ENCODE measurements around the gene AFAP1.

The AFAP1 gene

DNA sequence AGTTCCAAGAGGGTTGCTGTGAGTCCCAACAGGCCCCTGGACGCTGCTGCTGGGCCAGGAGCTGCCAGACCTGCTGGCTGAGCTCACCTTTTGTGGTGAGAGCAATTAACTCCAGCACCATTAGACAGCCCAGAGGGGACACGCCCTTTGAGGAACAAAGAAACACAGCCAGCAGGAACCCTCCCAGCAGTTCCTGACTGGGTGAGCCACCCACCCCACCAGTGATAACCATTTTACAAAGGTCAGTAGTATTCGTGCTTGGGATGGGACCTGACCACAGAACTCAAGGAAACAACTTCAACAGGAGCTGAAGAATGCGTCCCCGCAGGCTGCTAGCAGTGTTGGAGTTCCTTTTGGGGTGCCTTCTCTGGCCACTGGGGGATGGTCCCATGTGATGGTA is 38.8 kb upstream of the AFAP1 start:
- Mint-ChIP-seq H3K27me3 (no peaks in the 10 kb centered on the region), H3K27ac (ENCODE audit: low read depth) (no peak overlapping the region), H3K4me1 (peaks cover 40% of the 10 kb centered on the region), H3K9me3 (no peaks in the 10 kb centered on the region), H3K36me3 (ENCODE audit: insufficient read depth) (no peaks in the 10 kb centered on the region), H3K4me3 (no peak overlapping the region)
- DNase-seq (ENCODE audit: low spot score in 2 of 2) (no peak), ATAC-seq (replicated peaks; ENCODE audit: extremely low read depth, poor library complexity, severe bottlenecking) (no peak)

GRCh38 chr4:7976634-7977033 is 37.0 kb upstream of the AFAP1 start:
- Mint-ChIP-seq H3K4me3 (no peak overlapping the region), H3K27ac (ENCODE audit: low read depth) (no peak overlapping the region), H3K9me3 (no peaks in the 10 kb centered on the region), H3K27me3 (no peaks in the 10 kb centered on the region), H3K4me1 (peaks cover 52% of the 10 kb centered on the region), H3K36me3 (ENCODE audit: insufficient read depth) (peaks cover 9% of the 10 kb centered on the region)
- DNase-seq (ENCODE audit: low spot score in 2 of 2) (no peak), ATAC-seq (replicated peaks; ENCODE audit: extremely low read depth, poor library complexity, severe bottlenecking) (no peak)

DNA sequence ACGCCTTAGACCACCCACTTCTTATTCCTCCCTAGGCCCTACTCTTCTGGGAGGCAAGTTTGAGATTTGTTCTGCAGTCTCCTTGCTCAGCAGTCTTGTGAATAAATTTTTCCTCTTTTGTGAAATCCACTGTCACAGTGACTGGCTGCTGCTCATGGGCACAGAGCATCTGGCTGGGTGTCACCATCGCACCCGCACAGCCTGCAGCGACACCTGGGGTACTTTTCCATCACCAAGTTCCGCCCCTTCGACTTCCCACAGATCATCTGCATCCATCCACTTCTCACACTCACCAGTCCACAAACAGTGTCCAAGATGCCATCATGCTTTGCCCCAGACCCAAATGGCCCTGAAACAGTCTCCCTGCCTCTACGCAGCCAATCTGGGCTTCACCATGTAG is 36.4 kb upstream of the AFAP1 start:
- H3K27ac Mint-ChIP-seq (ENCODE audit: low read depth), result no peak overlapping the region
- no peaks in the 10 kb centered on the region for H3K27me3 Mint-ChIP-seq
- H3K4me3 Mint-ChIP-seq, result no peak overlapping the region
- no peaks in the 10 kb centered on the region for H3K9me3 Mint-ChIP-seq
- H3K36me3 Mint-ChIP-seq (ENCODE audit: insufficient read depth), result peaks cover 10% of the 10 kb centered on the region
- no peak for DNase-seq (ENCODE audit: low spot score in 2 of 2)
- H3K4me1 Mint-ChIP-seq, result peaks cover 53% of the 10 kb centered on the region
- ATAC-seq (replicated peaks; ENCODE audit: extremely low read depth, poor library complexity, severe bottlenecking), result no peak

- Mint-ChIP-seq H3K27ac (ENCODE audit: low read depth) (peak overlapping the region; percentile 98), H3K36me3 (ENCODE audit: insufficient read depth) (peaks cover 19% of the 10 kb centered on the region), H3K4me1 (peaks cover 62% of the 10 kb centered on the region), H3K4me3 (no peak overlapping the region), H3K9me3 (no peaks in the 10 kb centered on the region), H3K27me3 (no peaks in the 10 kb centered on the region)
- ATAC-seq (replicated peaks; ENCODE audit: extremely low read depth, poor library complexity, severe bottlenecking) (no peak), DNase-seq (ENCODE audit: low spot score in 2 of 2) (no peak)
These were observed 34.8 kb upstream of the AFAP1 start for GRCh38 chr4:7974425-7974824.

DNA sequence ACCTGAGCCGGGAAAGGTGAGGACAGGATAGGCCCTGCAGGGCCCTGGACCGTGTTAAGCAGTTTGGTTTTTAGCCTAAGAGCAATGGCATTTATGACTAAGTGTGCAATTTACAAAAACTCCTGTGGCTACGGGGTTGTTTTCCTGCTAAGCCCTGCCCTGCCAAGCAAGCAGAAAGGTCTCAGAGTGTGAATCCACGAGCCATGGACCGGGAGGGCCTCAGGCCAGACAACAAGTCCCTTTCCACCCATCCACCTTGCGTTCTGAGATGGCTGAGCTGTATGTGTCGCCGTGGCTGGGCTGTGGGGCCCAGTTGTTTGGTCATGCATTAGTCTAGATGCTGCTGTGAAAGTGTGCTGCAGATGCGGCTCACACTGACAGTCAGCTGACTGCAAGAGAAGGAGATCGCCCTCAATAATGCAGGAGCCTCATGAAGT is 33.9 kb upstream of the AFAP1 start:
- H3K27me3 Mint-ChIP-seq, result no peaks in the 10 kb centered on the region
- no peak for DNase-seq (ENCODE audit: low spot score in 2 of 2)
- H3K9me3 Mint-ChIP-seq, result no peaks in the 10 kb centered on the region
- peak overlapping the region; percentile 56 for H3K4me3 Mint-ChIP-seq
- H3K4me1 Mint-ChIP-seq, result peaks cover 65% of the 10 kb centered on the region
- peaks cover 21% of the 10 kb centered on the region for H3K36me3 Mint-ChIP-seq (ENCODE audit: insufficient read depth)
- no peak for ATAC-seq (replicated peaks; ENCODE audit: extremely low read depth, poor library complexity, severe bottlenecking)
- H3K27ac Mint-ChIP-seq (ENCODE audit: low read depth), result peak overlapping the region; percentile 98

DNA sequence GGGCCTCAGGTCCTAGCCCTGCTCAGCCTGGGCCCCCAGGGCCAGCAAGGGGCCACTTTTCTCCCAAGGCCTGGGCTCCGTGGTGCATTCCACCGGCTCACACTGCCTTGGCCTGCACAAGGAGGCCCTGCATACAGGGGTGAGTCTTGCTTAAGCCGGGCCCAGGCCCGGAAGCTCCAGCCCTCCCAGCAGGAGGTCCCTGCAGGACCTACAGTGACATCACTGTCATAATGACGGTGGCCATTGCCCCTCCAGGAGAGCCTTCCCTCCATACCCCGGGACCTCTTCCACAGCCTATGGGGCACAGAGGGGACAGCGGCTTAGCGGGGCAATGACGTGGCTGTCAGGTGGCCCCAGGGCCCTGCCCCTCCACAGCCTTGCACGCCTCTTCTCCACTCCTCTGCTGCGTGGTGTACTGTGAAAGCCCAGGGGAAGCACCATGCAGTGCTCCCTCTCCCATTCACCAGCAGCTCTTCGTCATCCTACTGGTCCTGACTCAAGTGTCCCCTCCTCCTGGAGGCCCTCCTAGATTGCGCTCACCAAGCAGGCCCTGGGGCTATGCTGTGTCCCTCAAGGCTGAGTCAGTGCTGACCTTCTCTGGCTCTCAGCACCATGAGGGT is 32.3 kb upstream of the AFAP1 start:
- no peaks in the 10 kb centered on the region for H3K9me3 Mint-ChIP-seq
- peaks cover 23% of the 10 kb centered on the region for H3K36me3 Mint-ChIP-seq (ENCODE audit: insufficient read depth)
- peaks cover 79% of the 10 kb centered on the region for H3K4me1 Mint-ChIP-seq
- H3K4me3 Mint-ChIP-seq, result peak overlapping the region; percentile 92
- ATAC-seq (replicated peaks; ENCODE audit: extremely low read depth, poor library complexity, severe bottlenecking) (no peak), DNase-seq (ENCODE audit: low spot score in 2 of 2) (no peak)
- no peaks in the 10 kb centered on the region for H3K27me3 Mint-ChIP-seq
- peak overlapping the region; percentile 98 for H3K27ac Mint-ChIP-seq (ENCODE audit: low read depth)

DNA sequence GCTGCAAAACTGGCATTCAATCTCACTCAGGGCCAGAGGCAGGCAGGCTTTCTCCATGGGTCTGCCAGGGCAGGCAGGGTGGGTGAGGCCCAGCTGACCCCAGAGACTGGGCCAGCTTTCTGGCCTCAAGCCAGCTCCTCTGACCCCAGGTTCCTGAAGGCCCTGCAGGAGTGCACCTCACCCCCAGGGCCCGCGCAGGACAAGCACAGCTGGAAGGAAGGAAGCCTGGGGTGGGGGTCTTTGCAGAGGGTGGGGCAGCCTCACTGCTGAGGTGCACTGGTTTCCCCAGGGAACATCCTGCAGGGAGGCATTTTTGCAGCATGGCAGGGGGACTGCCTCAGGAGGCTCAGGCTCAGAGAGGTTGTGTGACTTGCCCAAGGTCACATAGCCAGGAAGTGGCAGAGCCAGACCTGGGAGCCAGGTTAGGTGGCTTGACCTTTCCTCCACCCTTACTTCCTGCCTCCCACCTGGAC is 31.5 kb upstream of the AFAP1 start:
- H3K27me3 Mint-ChIP-seq, result no peaks in the 10 kb centered on the region
- H3K4me1 Mint-ChIP-seq, result peaks cover 75% of the 10 kb centered on the region
- no peak for DNase-seq (ENCODE audit: low spot score in 2 of 2)
- H3K36me3 Mint-ChIP-seq (ENCODE audit: insufficient read depth), result peaks cover 25% of the 10 kb centered on the region
- peak overlapping the region; percentile 92 for H3K4me3 Mint-ChIP-seq
- ATAC-seq (replicated peaks; ENCODE audit: extremely low read depth, poor library complexity, severe bottlenecking), result no peak
- H3K9me3 Mint-ChIP-seq, result no peaks in the 10 kb centered on the region
- H3K27ac Mint-ChIP-seq (ENCODE audit: low read depth), result peak overlapping the region; percentile 98

GRCh38 chr4:7970361-7970946 is 30.8 kb upstream of the AFAP1 start:
- DNase-seq (ENCODE audit: low spot score in 2 of 2) (no peak), ATAC-seq (replicated peaks; ENCODE audit: extremely low read depth, poor library complexity, severe bottlenecking) (peak; percentile 7)
- no peaks in the 10 kb centered on the region for H3K27me3 Mint-ChIP-seq
- H3K27ac Mint-ChIP-seq (ENCODE audit: low read depth), result peak overlapping the region; percentile 98
- H3K36me3 Mint-ChIP-seq (ENCODE audit: insufficient read depth), result peaks cover 25% of the 10 kb centered on the region
- peak overlapping the region; percentile 92 for H3K4me3 Mint-ChIP-seq
- peaks cover 76% of the 10 kb centered on the region for H3K4me1 Mint-ChIP-seq
- H3K9me3 Mint-ChIP-seq, result no peaks in the 10 kb centered on the region

- peak overlapping the region; percentile 55 for H3K27ac Mint-ChIP-seq (ENCODE audit: low read depth)
- no peaks in the 10 kb centered on the region for H3K9me3 Mint-ChIP-seq
- peaks cover 81% of the 10 kb centered on the region for H3K4me1 Mint-ChIP-seq
- no peaks in the 10 kb centered on the region for H3K27me3 Mint-ChIP-seq
- H3K36me3 Mint-ChIP-seq (ENCODE audit: insufficient read depth), result peaks cover 26% of the 10 kb centered on the region
- ATAC-seq (replicated peaks; ENCODE audit: extremely low read depth, poor library complexity, severe bottlenecking), result no peak
- DNase-seq (ENCODE audit: low spot score in 2 of 2), result no peak
- peak overlapping the region; percentile 92 for H3K4me3 Mint-ChIP-seq
These were observed 28.7 kb upstream of the AFAP1 start for GRCh38 chr4:7968262-7968896.

DNA sequence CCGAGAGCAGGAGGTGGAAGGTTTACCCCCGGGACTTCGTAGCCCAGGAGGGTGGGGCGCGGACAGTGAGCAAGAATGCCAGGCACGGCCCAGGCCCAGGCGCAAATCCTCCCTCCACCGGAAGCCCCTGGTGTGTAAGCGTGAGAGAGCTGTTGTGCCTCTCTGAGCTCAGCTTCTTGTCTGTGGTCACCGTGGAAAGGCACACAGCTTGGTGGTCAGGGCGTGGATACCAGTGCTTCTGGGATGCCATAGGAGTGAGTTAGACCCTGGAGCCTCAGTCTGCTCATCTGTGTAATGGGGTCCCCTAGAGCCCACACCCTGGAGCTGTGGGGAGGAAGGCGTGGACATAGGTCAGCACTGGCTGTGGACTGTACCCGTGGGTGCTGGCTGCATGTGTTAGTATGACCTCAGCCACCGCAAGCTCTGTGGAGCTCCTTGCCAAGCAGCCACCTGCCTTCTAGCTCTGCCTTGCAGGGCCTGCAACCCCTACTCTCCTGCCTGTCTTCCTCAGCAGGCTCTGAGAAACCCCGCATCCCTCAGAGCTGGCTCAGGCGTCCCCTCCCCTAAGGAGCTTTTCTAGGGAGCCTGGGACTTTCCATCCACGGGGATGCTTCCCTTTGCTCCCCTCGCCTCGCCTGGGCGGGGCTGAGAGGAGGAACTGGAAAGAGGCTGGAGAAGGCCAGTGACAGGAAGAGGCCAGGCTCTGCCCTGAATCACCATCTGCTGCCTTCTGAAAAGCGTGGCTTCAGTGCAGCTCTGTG is 28.0 kb upstream of the AFAP1 start:
- Mint-ChIP-seq H3K27ac (ENCODE audit: low read depth) (peak overlapping the region; percentile 55), H3K36me3 (ENCODE audit: insufficient read depth) (peaks cover 23% of the 10 kb centered on the region)

DNA sequence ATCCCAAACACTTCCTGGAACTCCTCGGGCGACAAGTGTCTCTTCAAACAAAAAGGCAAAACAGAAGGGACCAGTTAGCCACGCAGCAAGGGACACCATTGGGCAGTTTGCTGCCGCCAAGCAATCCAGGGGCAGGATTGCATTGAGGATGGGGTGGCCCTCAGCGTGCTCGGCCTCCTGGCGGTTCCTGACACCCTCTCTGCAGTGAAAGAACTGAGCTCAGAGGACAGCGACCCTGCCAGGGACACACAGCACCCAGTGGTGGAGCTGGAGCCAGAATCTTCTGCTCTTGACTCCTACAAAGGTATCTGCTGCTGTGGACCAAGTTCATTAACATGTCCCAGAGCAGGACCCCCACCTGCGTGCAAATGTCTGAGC is 27.4 kb upstream of the AFAP1 start:
- Mint-ChIP-seq H3K27ac (ENCODE audit: low read depth) (peak overlapping the region; percentile 55), H3K27me3 (no peaks in the 10 kb centered on the region), H3K4me3 (peak overlapping the region; percentile 46), H3K36me3 (ENCODE audit: insufficient read depth) (peaks cover 17% of the 10 kb centered on the region), H3K9me3 (no peaks in the 10 kb centered on the region), H3K4me1 (peaks cover 68% of the 10 kb centered on the region)
- ATAC-seq (replicated peaks; ENCODE audit: extremely low read depth, poor library complexity, severe bottlenecking), result no peak
- no peak for DNase-seq (ENCODE audit: low spot score in 2 of 2)

More for the DNA sequence above, 28.0 kb upstream of the AFAP1 start:
- peaks cover 74% of the 10 kb centered on the region for H3K4me1 Mint-ChIP-seq
- DNase-seq (ENCODE audit: low spot score in 2 of 2), result no peak
- H3K9me3 Mint-ChIP-seq, result no peaks in the 10 kb centered on the region
- peak overlapping the region; percentile 46 for H3K4me3 Mint-ChIP-seq
- H3K27me3 Mint-ChIP-seq, result no peaks in the 10 kb centered on the region
- ATAC-seq (replicated peaks; ENCODE audit: extremely low read depth, poor library complexity, severe bottlenecking), result no peak

- no peak for DNase-seq (ENCODE audit: low spot score in 2 of 2)
- peaks cover 16% of the 10 kb centered on the region for H3K36me3 Mint-ChIP-seq (ENCODE audit: insufficient read depth)
These were observed 26.8 kb upstream of the AFAP1 start for GRCh38 chr4:7966281-7967062.

More at GRCh38 chr4:7966281-7967062, 26.8 kb upstream of the AFAP1 start:
- Mint-ChIP-seq H3K4me1 (peaks cover 62% of the 10 kb centered on the region), H3K4me3 (peak overlapping the region; percentile 46), H3K9me3 (no peaks in the 10 kb centered on the region), H3K27me3 (no peaks in the 10 kb centered on the region), H3K27ac (ENCODE audit: low read depth) (peak overlapping the region; percentile 92)
- ATAC-seq (replicated peaks; ENCODE audit: extremely low read depth, poor library complexity, severe bottlenecking), result no peak

Data from central memory CD8-positive, alpha-beta T cell (primary cell).